Stimulated activated CD4-positive, alpha-beta T cell treated with anti-CD3 and anti-CD28 coated beads, Interleukin-1b, Interleukin-23, amount 100 ng/mL, for 24 hours (primary cell): ENCODE measurements around the gene GATD1.

Source experiments
- DNase-seq, 4 experiments: peaks; one replicate each; pipeline ENCODE4 v3.0.0-alpha.2; 2020; ENCODE audit warnings: low read depth in 4 of 4, low spot score in 1 of 4

Gene GATD1

DNA sequence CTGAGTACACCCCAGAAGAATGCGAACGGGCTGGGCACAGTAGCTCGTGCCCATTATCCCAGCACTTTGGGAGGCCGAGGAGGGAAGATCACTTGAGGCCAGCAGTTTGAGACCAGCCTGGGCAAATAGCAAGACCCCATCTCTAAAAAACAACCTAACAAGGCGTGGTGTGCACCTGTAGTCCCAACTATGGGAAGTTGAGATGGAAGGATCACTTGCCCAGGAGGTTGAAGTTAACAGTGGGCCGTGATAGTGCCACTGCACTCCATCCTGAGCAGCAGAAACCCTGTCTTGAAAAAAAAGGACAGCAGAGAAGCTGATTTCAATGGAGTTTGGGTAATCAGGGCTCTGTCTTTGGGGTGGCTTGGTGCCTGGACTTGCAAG lies 35.8 kb upstream of the GATD1 start:
- no peak for DNase-seq

GRCh38 chr11:812390-812789 lies 35.1 kb upstream of the GATD1 start:
- no peak for DNase-seq

DNA sequence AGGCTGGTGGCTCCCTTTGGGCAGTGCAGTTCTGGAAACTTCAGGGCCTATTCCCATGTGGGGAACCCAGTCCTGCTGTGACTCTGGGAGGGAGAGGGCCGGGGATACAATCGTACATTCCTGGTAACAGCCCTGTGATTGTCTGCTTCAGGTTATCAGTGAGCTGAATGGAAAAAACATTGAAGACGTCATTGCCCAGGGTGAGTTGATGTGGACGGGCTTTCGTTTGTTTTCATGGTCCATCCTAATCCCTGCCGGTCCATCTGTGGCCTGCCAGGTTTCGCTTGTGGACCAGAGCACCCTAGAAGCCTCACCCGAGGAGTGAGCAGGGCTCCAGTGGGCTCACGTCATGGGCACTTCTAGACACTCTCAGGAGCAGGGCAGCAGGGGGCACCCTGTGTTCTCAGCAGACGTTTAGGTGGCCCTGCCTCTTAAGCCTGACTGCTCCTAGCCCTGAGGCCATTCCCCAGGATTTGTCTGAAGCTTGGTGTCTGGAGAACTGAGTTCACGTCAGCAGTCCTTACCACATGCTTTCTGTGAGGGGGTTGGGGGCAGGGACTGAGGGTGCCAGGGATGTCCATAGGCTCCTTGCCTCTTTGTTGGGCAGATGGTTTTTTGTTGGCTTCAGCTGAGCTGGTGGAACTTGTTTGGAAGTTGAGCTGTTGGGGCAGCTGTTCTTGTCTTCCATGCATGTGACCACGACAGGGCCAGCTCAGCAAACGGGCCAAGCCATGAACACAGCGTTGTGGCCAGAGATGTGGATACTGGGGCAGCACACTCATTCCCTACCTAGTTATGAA lies 34.4 kb upstream of the GATD1 start:
- no peak for DNase-seq

DNA sequence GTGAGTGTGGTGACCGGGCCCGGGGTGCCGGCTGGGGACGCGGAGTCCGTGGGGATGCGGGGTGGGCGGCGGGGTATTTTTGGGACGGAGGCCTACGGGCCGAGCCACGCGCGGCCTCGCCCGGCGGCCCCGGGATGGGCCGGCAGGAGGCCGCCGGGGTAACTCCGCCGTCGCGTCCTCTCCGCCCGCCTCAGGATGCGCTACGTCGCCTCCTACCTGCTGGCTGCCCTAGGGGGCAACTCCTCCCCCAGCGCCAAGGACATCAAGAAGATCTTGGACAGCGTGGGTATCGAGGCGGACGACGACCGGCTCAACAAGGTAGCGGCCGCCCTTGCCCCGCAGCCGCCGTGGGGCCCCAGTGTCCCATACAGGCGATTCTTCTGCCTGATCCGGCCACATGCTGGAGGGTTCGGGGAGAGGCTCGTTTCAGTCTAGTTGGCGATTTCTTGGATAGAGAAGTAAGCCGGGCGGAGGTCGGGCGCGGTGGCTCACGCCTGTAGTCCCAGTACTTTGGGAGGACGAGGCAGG lies 32.8 kb upstream of the GATD1 start:
- no peak for DNase-seq

DNA sequence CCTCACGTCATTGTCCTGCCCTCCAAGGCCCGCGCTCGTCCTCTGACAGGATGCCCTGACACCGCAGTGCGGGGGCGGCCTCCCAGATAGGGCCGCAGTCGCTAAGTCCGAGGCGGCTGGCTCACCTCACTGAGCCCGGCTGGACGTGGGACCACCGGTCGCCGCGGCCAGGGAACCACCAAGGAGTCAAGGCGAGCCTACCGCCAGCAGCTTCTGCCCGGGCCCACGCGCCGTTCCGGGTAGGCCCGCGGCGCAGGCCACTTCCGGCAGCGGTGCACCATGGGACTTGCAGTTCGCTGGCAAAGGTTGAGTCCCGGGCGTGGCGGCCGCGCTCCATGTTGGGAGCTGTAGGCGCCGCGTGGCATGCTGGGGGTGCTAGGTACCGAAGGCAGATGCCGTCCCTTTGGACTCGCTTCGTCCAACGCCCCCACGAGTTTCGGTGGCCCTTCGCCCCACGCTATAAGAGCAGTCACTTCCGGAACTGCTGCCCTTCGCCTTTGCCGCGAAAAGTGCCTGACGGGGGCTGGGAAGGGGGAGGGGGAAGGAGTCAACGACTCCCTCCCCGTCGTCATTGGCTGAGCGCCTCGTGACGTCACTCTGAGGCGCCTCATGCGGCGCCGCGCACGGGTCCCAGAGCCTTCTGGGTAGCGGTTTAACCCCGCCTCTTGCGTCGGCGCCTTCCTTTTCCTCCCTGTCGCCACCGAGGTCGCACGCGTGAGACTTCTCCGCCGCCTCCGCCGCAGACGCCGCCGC lies 32.2 kb upstream of the GATD1 start, which contains the start of gene RPLP2:
Gene RPLP2 (plus strand): TSS at position 681 of the 753 bp plus-strand sequence. CDS start 268 bp downstream, outside the sequence.
- DNase-seq, result peak; percentile 96 to 97 (median 97)

DNA sequence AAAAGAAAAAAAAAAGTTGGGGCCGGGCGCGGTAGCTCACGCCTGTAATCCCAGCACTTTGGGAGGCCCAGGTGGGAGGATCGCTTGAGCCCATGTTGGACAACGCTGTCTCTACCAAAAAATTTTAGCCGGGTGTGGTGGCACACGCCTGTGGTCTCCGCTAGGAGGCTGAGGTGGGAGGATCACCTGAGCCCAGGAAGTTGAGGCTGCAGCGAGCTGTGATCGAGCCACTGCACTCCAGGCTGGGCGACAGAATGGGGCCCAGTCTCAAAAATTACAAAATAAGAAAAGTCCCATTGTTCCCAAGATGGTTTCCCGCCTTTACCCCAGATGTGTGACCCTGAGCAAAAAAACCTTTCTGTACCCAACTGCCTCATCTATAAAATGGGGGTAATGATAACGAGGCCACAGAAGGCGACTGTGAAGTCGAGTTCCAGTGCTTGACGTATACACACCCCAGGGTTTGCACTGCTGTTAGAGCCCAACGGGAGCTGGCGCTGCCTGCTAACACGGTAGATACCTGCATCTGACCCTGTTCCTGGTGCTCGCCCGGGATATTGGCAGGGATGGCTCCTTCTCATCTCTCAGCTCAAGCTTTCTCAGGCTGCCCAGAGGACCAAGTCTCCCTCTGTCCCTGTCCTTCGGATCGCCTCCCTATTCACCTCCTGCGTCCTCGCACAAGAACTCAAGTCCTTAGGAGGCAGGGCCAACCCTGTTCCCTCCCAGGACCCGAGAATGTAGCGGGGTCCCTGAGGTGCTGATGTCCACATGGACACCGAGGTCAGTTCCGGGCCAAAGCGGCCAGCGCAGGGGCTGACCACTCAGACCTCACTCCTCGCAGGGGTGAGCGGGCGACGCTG lies 31.4 kb upstream of the GATD1 start:
- DNase-seq, result no peak

DNA sequence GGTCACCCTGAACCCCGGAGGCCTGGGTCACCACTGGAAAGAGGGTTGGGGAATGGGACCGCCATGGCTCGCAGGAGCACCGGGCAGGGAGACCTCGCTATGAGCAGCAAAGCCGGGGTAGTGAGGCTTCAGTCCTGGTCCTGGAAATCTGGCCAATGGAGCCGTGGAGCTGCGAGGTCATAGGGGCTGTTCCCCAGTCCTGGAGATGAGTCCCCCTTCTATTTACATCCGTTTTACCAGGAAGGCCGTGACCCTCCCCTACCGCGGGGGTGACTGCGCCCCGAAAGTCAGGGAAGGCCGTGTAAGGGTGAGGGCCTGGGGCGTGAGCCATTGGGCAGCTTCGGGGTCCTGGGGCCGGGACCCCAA lies 27.3 kb upstream of the GATD1 start:
- no peak for DNase-seq

GRCh38 chr11:803770-804598 lies 26.7 kb upstream of the GATD1 start:
- DNase-seq, result no peak

GRCh38 chr11:803467-803742 lies 26.1 kb upstream of the GATD1 start:
- no peak for DNase-seq

- DNase-seq, result no peak
Observed at GRCh38 chr11:802693-803466, 25.6 kb upstream of the GATD1 start.

- no peak for DNase-seq
Observed at GRCh38 chr11:802018-802617, 24.8 kb upstream of the GATD1 start.

- DNase-seq, result no peak
Observed at GRCh38 chr11:801097-801780, 24.0 kb upstream of the GATD1 start.

- no peak for DNase-seq
Observed at GRCh38 chr11:800473-800872, 23.2 kb upstream of the GATD1 start.

- DNase-seq, result no peak
Observed at GRCh38 chr11:799641-800316, 22.5 kb upstream of the GATD1 start.

- peak; percentile 59 to 78 (median 73) for DNase-seq
Observed at GRCh38 chr11:798093-798713, 20.9 kb upstream of the GATD1 start, which contains the start of gene SLC25A22. TSS of gene SLC25A22 (minus strand) at chr11:798281. CDS start at chr11:795006, 3,275 bp downstream.

GRCh38 chr11:797296-798092 lies 20.2 kb upstream of the GATD1 start:
- peak in 2 of 4 experiments; percentile 67 to 77 for DNase-seq
